WERI-Rb-1 (cell line): ENCODE results near the gene HOXD4.

Experiments used
- DNase-seq: peaks from one replicate; pipeline ENCODE4 v3.0.0-alpha.2; 2020
- H3K27ac ChIP-seq: fragments of 250-450 bp; sonication (Bioruptor Pico); 2 replicates; pipeline ENCODE4 v1.5.1; 2020; ENCODE audit warnings: mild to moderate bottlenecking, moderate library complexity
- H3K27me3 ChIP-seq: fragments of 250-450 bp; sonication (Bioruptor Pico); 2 replicates; pipeline ENCODE4 v1.5.1; 2021; ENCODE audit warnings: mild to moderate bottlenecking, low read depth, moderate library complexity; ENCODE audit not compliant: insufficient read depth, severe bottlenecking
- H3K36me3 ChIP-seq: fragments of 250-450 bp; sonication (Bioruptor Pico); 2 replicates; pipeline ENCODE4 v1.5.1; 2020; ENCODE audit warnings: mild to moderate bottlenecking, moderate library complexity
- H3K4me3 ChIP-seq: 2 replicates; pipeline ENCODE4 v1.5.1; 2011; ENCODE audit warnings: low read depth, mild to moderate bottlenecking, control low read depth, low read length
- H3K9me3 ChIP-seq: fragments of 250-450 bp; sonication (Bioruptor Pico); 2 replicates; pipeline ENCODE4 v1.5.1; 2021; ENCODE audit warnings: mild to moderate bottlenecking, moderate library complexity; ENCODE audit not compliant: severe bottlenecking
- TF ChIP-seq, protein P1 (sequence below): IDR thresholded peaks from 2 replicates; pipeline ENCODE4 v1.5.1; 2011; ENCODE audit warnings: low read depth, mild to moderate bottlenecking, control low read depth, inconsistent platforms, low read length

The HOXD4 gene

DNA sequence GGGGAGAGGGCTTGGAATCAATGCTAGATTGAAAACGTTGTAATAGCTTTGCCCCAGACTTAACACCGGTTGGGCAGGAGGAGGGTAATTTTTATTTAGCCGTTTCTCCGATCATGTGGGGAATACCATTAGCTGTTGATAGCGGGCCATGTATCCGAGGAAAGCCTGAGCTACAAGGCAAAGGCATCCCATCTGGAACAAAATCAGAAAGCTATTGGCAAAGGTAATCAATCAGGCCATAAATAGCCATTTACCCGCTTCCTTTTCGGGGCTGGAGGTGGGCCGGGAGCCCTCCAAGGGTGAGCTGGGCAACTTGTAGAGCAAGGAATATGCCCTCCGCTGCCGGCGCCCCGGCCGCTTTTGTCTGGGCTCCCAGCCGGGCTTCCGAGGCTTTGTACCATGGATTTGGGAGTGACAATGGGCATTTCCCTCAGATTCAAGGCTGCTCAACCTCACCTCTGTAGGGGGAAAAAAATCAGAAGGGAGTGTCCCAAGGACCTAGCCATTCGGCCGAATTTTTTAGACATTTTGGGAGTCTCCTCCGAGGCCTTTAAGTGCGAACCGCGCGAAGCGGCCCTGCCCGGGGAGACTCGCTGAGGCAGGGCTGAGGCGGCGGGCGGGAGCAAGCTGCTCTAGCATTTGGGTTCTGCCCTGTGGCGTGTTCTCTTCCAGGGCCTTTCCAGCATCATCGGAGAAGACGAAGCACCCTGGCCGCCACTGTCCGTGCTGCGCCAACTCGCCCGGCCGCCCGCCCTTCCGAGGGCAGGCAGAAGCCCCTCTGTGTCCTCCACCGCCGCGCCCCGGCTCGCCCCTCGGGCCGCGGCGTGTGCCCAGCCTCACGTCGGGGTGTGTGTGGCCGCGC, 29.9 kb upstream of the HOXD4 start:
- no peak overlapping the region for H3K27ac ChIP-seq
- H3K27me3 ChIP-seq, result peaks cover 98% of the 10 kb centered on the region
- TF ChIP-seq, protein P1, sequence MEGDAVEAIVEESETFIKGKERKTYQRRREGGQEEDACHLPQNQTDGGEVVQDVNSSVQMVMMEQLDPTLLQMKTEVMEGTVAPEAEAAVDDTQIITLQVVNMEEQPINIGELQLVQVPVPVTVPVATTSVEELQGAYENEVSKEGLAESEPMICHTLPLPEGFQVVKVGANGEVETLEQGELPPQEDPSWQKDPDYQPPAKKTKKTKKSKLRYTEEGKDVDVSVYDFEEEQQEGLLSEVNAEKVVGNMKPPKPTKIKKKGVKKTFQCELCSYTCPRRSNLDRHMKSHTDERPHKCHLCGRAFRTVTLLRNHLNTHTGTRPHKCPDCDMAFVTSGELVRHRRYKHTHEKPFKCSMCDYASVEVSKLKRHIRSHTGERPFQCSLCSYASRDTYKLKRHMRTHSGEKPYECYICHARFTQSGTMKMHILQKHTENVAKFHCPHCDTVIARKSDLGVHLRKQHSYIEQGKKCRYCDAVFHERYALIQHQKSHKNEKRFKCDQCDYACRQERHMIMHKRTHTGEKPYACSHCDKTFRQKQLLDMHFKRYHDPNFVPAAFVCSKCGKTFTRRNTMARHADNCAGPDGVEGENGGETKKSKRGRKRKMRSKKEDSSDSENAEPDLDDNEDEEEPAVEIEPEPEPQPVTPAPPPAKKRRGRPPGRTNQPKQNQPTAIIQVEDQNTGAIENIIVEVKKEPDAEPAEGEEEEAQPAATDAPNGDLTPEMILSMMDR, result no peak
- peaks cover 18% of the 10 kb centered on the region for H3K9me3 ChIP-seq
- H3K4me3 ChIP-seq, result no peak overlapping the region
- no peak for DNase-seq
- no peaks in the 10 kb centered on the region for H3K36me3 ChIP-seq

DNA sequence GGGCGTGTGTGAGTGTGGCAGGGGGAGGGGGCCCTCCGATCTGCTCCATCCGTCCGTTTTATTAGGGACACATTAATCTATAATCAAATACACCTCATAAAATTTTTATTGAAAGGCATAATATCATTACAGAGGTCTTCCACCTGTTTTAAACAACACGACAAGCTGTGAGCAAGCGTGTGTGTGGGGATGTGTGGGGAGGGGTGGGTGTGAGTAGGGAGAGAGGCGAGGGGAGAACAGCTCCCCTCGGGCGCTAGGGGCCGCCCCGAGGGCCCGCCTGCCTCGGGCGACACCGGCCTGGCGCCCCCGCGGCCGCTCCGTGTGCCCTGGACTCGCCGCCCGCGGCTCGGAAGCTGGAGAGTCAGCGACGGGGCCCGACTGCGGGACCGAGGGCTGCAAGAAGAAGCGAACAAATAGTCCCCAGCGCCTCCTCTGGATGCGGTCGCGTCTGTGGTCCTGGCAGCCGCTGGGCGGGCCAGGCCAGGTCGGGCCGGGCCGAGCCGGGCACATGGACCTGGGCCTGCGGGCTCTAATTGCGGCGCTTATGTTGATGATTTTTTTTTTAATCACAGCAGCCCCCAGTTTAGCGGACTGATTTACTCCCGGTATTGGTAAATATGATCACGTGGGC, 29.2 kb upstream of the HOXD4 start:
- Histone ChIP-seq H3K27ac (no peak overlapping the region), H3K9me3 (peaks cover 11% of the 10 kb centered on the region), H3K36me3 (no peaks in the 10 kb centered on the region), H3K4me3 (peak overlapping the region; percentile 44), H3K27me3 (peaks cover 98% of the 10 kb centered on the region)
- no peak for DNase-seq
- TF ChIP-seq, protein P1, result no peak

DNA sequence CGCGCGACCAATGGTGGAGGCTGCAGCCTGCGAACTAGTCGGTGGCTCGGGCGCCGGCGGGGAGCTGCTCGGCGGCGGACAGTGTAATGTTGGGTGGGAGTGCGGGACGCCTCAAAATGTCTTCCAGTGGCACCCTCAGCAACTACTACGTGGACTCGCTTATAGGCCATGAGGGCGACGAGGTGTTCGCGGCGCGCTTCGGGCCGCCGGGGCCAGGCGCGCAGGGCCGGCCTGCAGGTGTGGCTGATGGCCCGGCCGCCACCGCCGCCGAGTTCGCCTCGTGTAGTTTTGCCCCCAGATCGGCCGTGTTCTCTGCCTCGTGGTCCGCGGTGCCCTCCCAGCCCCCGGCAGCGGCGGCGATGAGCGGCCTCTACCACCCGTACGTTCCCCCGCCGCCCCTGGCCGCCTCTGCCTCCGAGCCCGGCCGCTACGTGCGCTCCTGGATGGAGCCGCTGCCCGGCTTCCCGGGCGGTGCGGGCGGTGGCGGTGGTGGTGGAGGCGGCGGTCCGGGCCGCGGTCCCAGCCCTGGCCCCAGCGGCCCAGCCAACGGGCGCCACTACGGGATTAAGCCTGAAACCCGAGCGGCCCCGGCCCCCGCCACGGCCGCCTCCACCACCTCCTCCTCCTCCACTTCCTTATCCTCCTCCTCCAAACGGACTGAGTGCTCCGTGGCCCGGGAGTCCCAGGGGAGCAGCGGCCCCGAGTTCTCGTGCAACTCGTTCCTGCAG, 28.5 kb upstream of the HOXD4 start, which contains the start of gene HOXD9:
Gene HOXD9 (plus strand): TSS at position 37 of the 728 bp plus-strand sequence. CDS start 50 bp downstream, at position 87.
- Histone ChIP-seq H3K27ac (peak within 1 kb of the TSS; percentile 27; the same call in 1 of the 2 replicates), H3K9me3 (peaks cover 7% of the 10 kb centered on the region), H3K36me3 (no peaks in the 10 kb centered on the region), H3K27me3 (peaks cover 98% of the 10 kb centered on the region), H3K4me3 (peak within 1 kb of the TSS; percentile 44)
- TF ChIP-seq, protein P1, result no peak
- peak; percentile 61 for DNase-seq

DNA sequence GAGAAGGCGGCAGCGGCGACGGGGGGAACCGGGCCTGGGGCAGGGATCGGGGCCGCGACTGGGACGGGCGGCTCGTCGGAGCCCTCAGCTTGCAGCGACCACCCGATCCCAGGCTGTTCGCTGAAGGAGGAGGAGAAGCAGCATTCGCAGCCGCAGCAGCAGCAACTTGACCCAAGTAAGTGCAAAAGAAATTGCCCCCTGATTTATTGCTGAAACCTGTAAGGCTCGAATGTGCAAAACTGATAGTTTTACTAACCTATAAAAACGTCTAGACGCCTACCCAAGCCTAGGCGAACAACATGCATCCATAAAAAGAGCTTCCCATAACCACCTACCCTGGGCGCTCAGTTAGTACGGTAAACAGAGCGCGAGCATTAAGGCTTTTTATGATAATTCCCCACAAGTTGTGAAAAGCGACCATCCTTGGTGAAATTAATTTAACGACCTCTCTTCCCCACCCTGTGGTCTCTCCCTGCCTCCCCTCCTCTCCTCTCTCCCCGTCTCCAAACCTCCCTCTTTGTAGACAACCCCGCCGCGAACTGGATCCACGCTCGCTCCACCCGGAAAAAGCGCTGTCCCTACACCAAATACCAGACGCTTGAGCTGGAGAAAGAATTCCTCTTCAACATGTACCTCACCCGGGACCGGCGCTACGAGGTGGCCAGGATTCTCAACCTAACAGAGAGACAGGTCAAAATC, 27.8 kb upstream of the HOXD4 start:
- Histone ChIP-seq H3K4me3 (peak overlapping the region; percentile 44; the same call in 1 of the 2 replicates), H3K27me3 (peaks cover 98% of the 10 kb centered on the region), H3K9me3 (peaks cover 7% of the 10 kb centered on the region), H3K36me3 (no peaks in the 10 kb centered on the region), H3K27ac (no peak overlapping the region)
- DNase-seq, result no peak
- TF ChIP-seq, protein P1, result no peak
